Activated naive CD4-positive, alpha-beta T cell treated with anti-CD3 and anti-CD28 coated beads, Interleukin-2, amount 50 U/mL, for 24 hours (primary cell): ENCODE data around the gene NIM1K.
"Not testable (repeated sequence)": the region's sequence is repeated elsewhere in the genome, so short reads cannot be mapped to it uniquely, and the experiment has no call there.

Source experiments
- H3K27ac Mint-ChIP-seq: one replicate; pipeline ENCODE4 v1.8.0; 2021; ENCODE audit warnings: mild to moderate bottlenecking, mixed read lengths
- H3K27me3 Mint-ChIP-seq: one replicate; pipeline ENCODE4 v1.8.0; 2021; ENCODE audit warnings: mixed read lengths
- H3K36me3 Mint-ChIP-seq: one replicate; pipeline ENCODE4 v1.8.0; 2021; ENCODE audit warnings: mixed read lengths
- H3K4me1 Mint-ChIP-seq: one replicate; pipeline ENCODE4 v1.8.0; 2021; ENCODE audit warnings: mixed read lengths
- H3K4me3 Mint-ChIP-seq: one replicate; pipeline ENCODE4 v1.8.0; 2021; ENCODE audit warnings: mild to moderate bottlenecking, mixed read lengths
- H3K9me3 Mint-ChIP-seq: one replicate; pipeline ENCODE4 v1.8.0; 2021; ENCODE audit warnings: mixed read lengths

The NIM1K gene

GRCh38 chr5:43233946-43234345 is 41.9 kb downstream of the NIM1K start:
- no peak overlapping the region for H3K4me3 Mint-ChIP-seq
- peaks cover 4% of the 10 kb centered on the region for H3K4me1 Mint-ChIP-seq
- no peaks in the 10 kb centered on the region for H3K36me3 Mint-ChIP-seq
- no peaks in the 10 kb centered on the region for H3K9me3 Mint-ChIP-seq
- H3K27me3 Mint-ChIP-seq: no peaks in the 10 kb centered on the region
- no peak overlapping the region for H3K27ac Mint-ChIP-seq

DNA sequence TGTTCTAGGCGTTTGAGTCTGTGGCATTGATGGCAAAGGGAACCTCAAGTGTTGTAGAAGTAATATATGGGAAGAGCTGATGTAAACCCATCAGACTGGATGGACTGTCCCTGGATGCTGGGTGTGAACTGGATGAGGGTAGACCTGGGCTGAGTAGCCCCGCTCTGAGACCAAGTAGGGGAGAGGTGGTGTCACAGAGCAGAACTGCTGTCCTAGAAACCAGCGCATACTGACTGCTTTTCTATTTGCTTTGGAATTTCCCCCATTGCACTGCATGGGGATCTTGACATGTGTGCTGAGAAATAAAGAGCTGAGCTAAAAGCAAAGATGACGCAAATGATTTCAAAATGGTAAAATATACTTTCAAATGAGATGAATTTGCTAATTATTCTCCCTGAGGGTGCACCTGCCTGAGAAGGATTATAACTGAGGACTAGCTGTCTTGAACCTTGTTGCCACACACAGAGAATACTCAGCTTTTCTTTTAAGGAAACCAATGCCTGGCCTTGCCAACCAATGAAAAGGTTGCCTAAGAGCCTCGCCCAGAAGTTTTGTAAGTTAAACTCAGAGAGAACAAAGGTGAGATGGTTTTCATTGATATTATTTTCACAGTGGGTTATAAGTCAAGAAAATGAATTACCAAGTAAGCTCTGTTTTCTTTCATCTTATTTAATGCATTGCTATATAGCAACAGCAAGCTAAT is 44.8 kb downstream of the NIM1K start:
- no peaks in the 10 kb centered on the region for H3K27me3 Mint-ChIP-seq
- H3K4me3 Mint-ChIP-seq: no peak overlapping the region
- no peaks in the 10 kb centered on the region for H3K36me3 Mint-ChIP-seq
- H3K4me1 Mint-ChIP-seq: peaks cover 4% of the 10 kb centered on the region
- no peaks in the 10 kb centered on the region for H3K9me3 Mint-ChIP-seq
- no peak overlapping the region for H3K27ac Mint-ChIP-seq

- no peak overlapping the region for H3K27ac Mint-ChIP-seq
- H3K27me3 Mint-ChIP-seq: peaks cover 5% of the 10 kb centered on the region
- H3K36me3 Mint-ChIP-seq: no peaks in the 10 kb centered on the region
- H3K4me3 Mint-ChIP-seq: no peak overlapping the region
- H3K9me3 Mint-ChIP-seq: no peaks in the 10 kb centered on the region
- H3K4me1 Mint-ChIP-seq: no peaks in the 10 kb centered on the region
Observed at GRCh38 chr5:43242196-43242595, 50.2 kb downstream of the NIM1K start.

DNA sequence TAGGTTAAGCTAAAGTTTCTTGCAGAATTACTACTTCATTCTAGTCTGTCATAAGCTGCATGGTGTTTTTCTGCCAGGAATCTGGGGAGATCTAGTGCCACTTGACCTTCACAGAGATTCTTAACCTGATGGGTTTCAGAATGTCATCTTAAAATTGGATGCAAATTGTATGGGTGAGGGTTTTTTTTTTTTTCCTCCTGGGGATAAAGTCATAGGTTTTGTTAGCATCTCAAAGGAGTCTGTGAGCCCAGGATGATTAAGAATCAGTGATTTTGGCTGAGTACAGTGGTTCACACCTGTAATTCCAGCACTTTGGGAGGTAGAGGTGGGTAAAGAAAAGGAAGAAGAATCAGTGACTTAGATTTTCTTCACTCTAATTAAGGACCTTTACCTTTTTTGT is 51.2 kb downstream of the NIM1K start:
- H3K4me3 Mint-ChIP-seq: no peak overlapping the region
- H3K36me3 Mint-ChIP-seq: no peaks in the 10 kb centered on the region
- no peak overlapping the region for H3K27ac Mint-ChIP-seq
- H3K27me3 Mint-ChIP-seq: peaks cover 5% of the 10 kb centered on the region
- H3K4me1 Mint-ChIP-seq: no peaks in the 10 kb centered on the region
- no peaks in the 10 kb centered on the region for H3K9me3 Mint-ChIP-seq

DNA sequence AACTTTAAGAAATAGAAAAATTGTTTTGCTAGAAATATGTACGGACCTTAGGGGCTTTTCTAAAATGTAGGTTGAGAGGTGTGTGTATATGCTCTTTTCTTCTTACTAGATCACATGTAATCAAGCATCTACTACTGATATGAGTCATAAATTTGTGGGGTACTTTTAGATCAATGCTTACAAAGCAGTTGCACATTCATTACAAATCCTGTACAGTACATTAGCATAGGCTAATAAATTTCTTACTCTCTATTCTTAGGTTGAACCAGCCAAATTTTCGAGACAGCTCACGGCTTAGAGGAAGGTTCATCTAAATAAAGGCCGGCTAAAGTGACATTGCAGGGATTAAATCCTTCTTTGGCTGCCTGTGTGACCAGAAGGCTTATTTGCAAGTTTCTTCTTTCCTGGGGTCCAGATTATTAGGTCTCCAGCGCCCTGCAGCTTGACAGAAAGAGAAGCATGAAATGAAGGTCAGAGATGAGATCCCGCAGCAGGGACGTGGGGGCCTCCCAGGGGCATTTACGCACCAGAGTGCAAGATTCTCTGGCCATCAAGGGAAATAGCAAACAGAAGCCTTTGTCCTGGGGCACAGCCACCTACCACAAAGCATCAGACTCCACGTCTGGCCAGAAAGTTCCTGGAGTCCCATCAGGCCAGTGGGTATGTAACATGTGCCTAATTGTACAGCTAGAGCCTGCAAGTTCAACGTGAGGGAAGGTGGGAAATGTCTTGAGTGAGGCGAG is 53.0 kb downstream of the NIM1K start:
- Mint-ChIP-seq H3K9me3 (no peaks in the 10 kb centered on the region), H3K4me1 (no peaks in the 10 kb centered on the region), H3K36me3 (no peaks in the 10 kb centered on the region), H3K27ac (no peak overlapping the region), H3K4me3 (no peak overlapping the region), H3K27me3 (peaks cover 5% of the 10 kb centered on the region)

DNA sequence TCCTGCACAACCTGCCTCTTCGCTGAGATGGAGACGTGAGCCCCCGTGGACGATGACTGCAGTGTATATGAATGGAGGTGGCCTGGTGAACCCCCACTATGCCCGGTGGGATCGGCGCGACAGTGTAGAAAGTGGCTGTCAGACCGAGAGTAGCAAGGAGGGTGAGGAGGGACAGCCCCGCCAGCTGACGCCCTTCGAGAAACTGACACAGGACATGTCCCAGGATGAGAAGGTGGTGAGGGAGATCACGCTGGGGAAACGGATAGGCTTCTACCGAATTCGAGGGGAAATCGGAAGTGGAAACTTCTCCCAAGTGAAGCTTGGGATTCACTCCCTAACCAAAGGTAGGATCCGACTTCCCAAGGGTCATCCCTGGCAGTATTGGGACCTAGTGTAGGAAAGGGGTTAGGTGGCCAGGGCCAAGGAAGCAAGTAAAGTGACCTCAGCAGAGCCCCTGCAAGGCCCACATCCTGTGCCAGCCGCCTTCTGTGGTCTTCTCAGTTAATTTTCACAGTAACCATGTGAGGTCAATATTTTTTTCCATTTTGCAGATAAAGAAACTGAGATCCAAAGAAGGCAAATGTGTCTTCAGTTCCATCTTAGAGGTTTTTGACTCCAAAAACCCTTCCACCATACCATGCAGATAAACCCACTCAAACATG is 53.8 kb downstream of the NIM1K start:
- Mint-ChIP-seq H3K4me1 (no peaks in the 10 kb centered on the region), H3K27ac (no peak overlapping the region), H3K9me3 (no peaks in the 10 kb centered on the region), H3K36me3 (no peaks in the 10 kb centered on the region), H3K4me3 (no peak overlapping the region), H3K27me3 (peaks cover 5% of the 10 kb centered on the region)

DNA sequence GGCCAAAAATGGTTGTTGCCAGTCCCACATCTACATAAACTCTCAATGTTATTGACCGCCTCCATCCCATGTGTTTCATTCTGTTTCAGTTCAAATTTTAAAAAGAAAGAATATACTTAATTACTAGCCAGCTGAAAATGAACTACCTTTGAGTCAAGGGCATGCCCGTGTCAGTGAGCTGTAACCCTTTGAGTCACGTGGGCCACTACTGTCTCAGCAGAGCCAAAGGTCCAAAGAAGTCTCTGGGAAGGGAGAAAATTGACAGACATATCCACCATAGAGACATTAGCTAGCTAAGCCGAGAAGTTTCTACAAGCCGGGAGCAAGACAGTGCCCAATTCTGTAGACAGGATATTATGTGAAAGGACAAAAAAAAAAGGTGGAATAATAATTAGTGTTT is 59.7 kb downstream of the NIM1K start:
- Mint-ChIP-seq H3K4me1 (no peaks in the 10 kb centered on the region), H3K9me3 (no peaks in the 10 kb centered on the region), H3K27ac (no peak overlapping the region), H3K4me3 (no peak overlapping the region), H3K27me3 (peaks cover 3% of the 10 kb centered on the region), H3K36me3 (no peaks in the 10 kb centered on the region)

DNA sequence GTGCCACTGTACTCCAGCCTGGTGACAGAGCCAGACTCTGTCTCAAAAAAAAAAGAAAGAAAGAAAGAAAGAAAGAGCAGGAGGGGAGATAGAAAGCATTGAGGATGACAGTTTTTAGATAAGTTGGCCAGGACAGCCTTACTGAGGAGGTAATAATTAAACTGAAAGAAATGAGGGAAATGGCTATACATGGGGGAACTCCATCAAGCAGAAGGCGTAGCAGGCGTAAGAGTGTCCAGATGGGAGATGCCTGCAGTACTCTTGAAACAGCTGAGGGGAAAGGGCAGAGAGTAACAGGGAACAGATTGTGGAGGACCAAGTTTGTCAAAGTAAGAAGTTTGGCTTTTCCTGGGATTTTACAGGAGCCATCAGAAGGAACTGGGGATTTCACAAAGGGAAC is 63.7 kb downstream of the NIM1K start:
- Mint-ChIP-seq H3K4me3 (no peak overlapping the region), H3K9me3 (no peaks in the 10 kb centered on the region), H3K27ac (no peak overlapping the region), H3K36me3 (no peaks in the 10 kb centered on the region), H3K4me1 (no peaks in the 10 kb centered on the region), H3K27me3 (peaks cover 7% of the 10 kb centered on the region)

GRCh38 chr5:43256261-43256966 is 64.4 kb downstream of the NIM1K start:
- no peaks in the 10 kb centered on the region for H3K4me1 Mint-ChIP-seq
- H3K36me3 Mint-ChIP-seq: no peaks in the 10 kb centered on the region
- H3K4me3 Mint-ChIP-seq: no peak overlapping the region
- no peaks in the 10 kb centered on the region for H3K9me3 Mint-ChIP-seq
- peaks cover 9% of the 10 kb centered on the region for H3K27me3 Mint-ChIP-seq
- no peak overlapping the region for H3K27ac Mint-ChIP-seq

GRCh38 chr5:43258116-43258515 is 66.1 kb downstream of the NIM1K start:
- no peaks in the 10 kb centered on the region for H3K36me3 Mint-ChIP-seq
- H3K4me1 Mint-ChIP-seq: no peaks in the 10 kb centered on the region
- no peaks in the 10 kb centered on the region for H3K9me3 Mint-ChIP-seq
- peaks cover 14% of the 10 kb centered on the region for H3K27me3 Mint-ChIP-seq
- H3K4me3 Mint-ChIP-seq: no peak overlapping the region
- no peak overlapping the region for H3K27ac Mint-ChIP-seq

GRCh38 chr5:43262269-43262668 is 70.2 kb downstream of the NIM1K start:
- H3K27ac Mint-ChIP-seq, H3K9me3 Mint-ChIP-seq, H3K4me1 Mint-ChIP-seq, H3K4me3 Mint-ChIP-seq, H3K36me3 Mint-ChIP-seq: not testable (repeated sequence)
- peaks cover 23% of the 10 kb centered on the region for H3K27me3 Mint-ChIP-seq

DNA sequence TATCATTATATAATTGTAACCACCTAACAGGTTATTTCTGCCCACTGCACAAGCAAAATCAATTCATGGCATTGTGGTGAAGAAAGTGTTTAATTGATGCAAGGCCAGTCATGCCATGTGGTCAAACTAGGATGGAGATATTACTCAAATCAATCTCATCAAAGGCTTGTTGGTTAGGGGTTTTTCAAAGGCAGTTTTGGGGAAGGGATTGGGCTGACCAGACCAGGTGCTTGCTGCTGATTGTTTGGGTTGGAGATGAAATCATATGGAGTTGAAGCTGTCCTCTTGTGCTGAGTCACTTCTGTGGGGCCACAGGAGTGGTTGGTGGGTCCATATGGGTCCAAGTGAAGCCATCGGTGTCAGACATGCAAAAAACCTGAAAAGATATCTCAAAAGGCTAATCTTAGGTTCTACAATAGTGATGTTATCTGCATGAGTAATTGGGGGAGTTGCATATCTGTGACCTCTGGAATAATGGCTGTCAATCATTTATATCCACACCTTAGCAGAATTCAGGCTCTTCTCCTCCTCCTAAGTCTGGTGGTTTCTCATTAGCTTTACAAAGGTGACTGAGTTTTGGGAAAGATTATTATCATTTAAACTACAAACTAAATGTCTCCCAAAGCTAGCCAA is 76.3 kb downstream of the NIM1K start:
- Mint-ChIP-seq H3K9me3 (peaks cover 19% of the 10 kb centered on the region), H3K27me3 (peaks cover 20% of the 10 kb centered on the region), H3K36me3 (peaks cover 13% of the 10 kb centered on the region), H3K4me3 (no peak overlapping the region), H3K4me1 (peaks cover 11% of the 10 kb centered on the region), H3K27ac (no peak overlapping the region)

GRCh38 chr5:43270645-43271044 is 78.6 kb downstream of the NIM1K start:
- H3K4me3 Mint-ChIP-seq: no peak overlapping the region
- peaks cover 11% of the 10 kb centered on the region for H3K4me1 Mint-ChIP-seq
- H3K36me3 Mint-ChIP-seq: peaks cover 10% of the 10 kb centered on the region
- H3K9me3 Mint-ChIP-seq: peaks cover 19% of the 10 kb centered on the region
- H3K27me3 Mint-ChIP-seq: peaks cover 22% of the 10 kb centered on the region
- no peak overlapping the region for H3K27ac Mint-ChIP-seq

GRCh38 chr5:43273552-43273951 is 81.5 kb downstream of the NIM1K start:
- H3K9me3 Mint-ChIP-seq: no peaks in the 10 kb centered on the region
- no peaks in the 10 kb centered on the region for H3K4me1 Mint-ChIP-seq
- H3K27me3 Mint-ChIP-seq: peaks cover 13% of the 10 kb centered on the region
- no peak overlapping the region for H3K27ac Mint-ChIP-seq
- H3K4me3 Mint-ChIP-seq: no peak overlapping the region
- peaks cover 5% of the 10 kb centered on the region for H3K36me3 Mint-ChIP-seq

GRCh38 chr5:43274435-43275114 is 82.5 kb downstream of the NIM1K start:
- H3K4me1 Mint-ChIP-seq: no peaks in the 10 kb centered on the region
- H3K4me3 Mint-ChIP-seq: no peak overlapping the region
- peaks cover 5% of the 10 kb centered on the region for H3K36me3 Mint-ChIP-seq
- peaks cover 13% of the 10 kb centered on the region for H3K27me3 Mint-ChIP-seq
- no peak overlapping the region for H3K27ac Mint-ChIP-seq
- H3K9me3 Mint-ChIP-seq: no peaks in the 10 kb centered on the region
